Fibroblast of villous mesenchyme (primary cell): ENCODE results near the gene MRPL51. TPM values are rescaled to one million over a fixed set of nuclear protein-coding genes. Genes with fewer than 3 reads are reported as not detected.

Experiments used
- DNase-seq: peaks from one replicate; pipeline ENCODE4 v3.0.0-alpha.2; 2010; ENCODE audit warnings: low read depth
- H3K4me3 ChIP-seq: 2 replicates; pipeline ENCODE4 v1.5.1; 2011; ENCODE audit warnings: low read depth, mild to moderate bottlenecking, low read length
- total RNA-seq: library from RNA; depleted of rRNA; stranded (reverse); fragments of >200 nt; gene quantifications from 2 replicates; pipeline ENCODE4 v1.2.3, GENCODE V29; 2012
- TF ChIP-seq, protein P1 (sequence below): IDR thresholded peaks from 2 replicates; pipeline ENCODE4 v1.5.1; 2012; ENCODE audit warnings: low read depth, mild to moderate bottlenecking, low read length; ENCODE audit not compliant: insufficient read depth

The MRPL51 gene
- total RNA-seq, 1 donor = 86.8 TPM

DNA sequence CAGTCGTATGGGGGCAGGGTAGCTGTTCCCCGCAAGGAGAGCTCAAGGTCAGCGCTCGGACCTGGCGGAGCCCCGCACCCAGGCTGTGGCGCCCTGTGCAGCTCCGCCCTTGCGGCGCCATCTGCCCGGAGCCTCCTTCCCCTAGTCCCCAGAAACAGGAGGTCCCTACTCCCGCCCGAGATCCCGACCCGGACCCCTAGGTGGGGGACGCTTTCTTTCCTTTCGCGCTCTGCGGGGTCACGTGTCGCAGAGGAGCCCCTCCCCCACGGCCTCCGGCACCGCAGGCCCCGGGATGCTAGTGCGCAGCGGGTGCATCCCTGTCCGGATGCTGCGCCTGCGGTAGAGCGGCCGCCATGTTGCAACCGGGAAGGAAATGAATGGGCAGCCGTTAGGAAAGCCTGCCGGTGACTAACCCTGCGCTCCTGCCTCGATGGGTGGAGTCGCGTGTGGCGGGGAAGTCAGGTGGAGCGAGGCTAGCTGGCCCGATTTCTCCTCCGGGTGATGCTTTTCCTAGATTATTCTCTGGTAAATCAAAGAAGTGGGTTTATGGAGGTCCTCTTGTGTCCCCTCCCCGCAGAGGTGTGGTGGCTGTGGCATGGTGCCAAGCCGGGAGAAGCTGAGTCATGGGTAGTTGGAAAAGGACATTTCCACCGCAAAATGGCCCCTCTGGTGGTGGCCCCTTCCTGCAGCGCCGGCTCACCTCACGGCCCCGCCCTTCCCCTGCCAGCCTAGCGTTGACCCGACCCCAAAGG, 42.1 kb upstream of the MRPL51 start:
- H3K4me3 ChIP-seq = peak overlapping the region; percentile 98
- peak; percentile 83 for DNase-seq
- TF ChIP-seq, protein P1, sequence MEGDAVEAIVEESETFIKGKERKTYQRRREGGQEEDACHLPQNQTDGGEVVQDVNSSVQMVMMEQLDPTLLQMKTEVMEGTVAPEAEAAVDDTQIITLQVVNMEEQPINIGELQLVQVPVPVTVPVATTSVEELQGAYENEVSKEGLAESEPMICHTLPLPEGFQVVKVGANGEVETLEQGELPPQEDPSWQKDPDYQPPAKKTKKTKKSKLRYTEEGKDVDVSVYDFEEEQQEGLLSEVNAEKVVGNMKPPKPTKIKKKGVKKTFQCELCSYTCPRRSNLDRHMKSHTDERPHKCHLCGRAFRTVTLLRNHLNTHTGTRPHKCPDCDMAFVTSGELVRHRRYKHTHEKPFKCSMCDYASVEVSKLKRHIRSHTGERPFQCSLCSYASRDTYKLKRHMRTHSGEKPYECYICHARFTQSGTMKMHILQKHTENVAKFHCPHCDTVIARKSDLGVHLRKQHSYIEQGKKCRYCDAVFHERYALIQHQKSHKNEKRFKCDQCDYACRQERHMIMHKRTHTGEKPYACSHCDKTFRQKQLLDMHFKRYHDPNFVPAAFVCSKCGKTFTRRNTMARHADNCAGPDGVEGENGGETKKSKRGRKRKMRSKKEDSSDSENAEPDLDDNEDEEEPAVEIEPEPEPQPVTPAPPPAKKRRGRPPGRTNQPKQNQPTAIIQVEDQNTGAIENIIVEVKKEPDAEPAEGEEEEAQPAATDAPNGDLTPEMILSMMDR = no peak

DNA sequence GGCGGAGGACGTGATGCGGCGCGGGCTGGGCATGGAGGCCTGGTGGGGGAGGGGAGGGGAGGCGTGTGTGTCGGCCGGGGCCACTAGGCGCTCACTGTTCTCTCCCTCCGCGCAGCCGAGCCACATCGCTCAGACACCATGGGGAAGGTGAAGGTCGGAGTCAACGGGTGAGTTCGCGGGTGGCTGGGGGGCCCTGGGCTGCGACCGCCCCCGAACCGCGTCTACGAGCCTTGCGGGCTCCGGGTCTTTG, 41.6 kb upstream of the MRPL51 start:
- no peak for DNase-seq
- H3K4me3 ChIP-seq = peak overlapping the region; percentile 98
- TF ChIP-seq, protein P1 = no peak

DNA sequence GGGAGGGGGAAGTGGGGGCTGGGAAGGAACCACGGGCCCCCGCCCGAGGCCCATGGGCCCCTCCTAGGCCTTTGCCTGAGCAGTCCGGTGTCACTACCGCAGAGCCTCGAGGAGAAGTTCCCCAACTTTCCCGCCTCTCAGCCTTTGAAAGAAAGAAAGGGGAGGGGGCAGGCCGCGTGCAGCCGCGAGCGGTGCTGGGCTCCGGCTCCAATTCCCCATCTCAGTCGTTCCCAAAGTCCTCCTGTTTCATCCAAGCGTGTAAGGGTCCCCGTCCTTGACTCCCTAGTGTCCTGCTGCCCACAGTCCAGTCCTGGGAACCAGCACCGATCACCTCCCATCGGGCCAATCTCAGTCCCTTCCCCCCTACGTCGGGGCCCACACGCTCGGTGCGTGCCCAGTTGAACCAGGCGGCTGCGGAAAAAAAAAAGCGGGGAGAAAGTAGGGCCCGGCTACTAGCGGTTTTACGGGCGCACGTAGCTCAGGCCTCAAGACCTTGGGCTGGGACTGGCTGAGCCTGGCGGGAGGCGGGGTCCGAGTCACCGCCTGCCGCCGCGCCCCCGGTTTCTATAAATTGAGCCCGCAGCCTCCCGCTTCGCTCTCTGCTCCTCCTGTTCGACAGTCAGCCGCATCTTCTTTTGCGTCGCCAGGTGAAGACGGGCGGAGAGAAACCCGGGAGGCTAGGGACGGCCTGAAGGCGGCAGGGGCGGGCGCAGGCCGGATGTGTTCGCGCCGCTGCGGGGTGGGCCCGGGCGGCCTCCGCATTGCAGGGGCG, 41.0 kb upstream of the MRPL51 start, which contains the start of gene GAPDH:
Gene GAPDH (plus strand): TSS at position 595 of the 772 bp plus-strand sequence. CDS start 316 bp downstream, outside the sequence.
- DNase-seq = peak; percentile 97
- peak within 1 kb of the TSS; percentile 98 for H3K4me3 ChIP-seq
- TF ChIP-seq, protein P1 = no peak

DNA sequence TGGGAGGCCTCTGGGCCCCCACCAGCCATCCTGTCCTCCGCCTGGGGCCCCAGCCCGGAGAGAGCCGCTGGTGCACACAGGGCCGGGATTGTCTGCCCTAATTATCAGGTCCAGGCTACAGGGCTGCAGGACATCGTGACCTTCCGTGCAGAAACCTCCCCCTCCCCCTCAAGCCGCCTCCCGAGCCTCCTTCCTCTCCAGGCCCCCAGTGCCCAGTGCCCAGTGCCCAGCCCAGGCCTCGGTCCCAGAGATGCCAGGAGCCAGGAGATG, 40.5 kb upstream of the MRPL51 start:
- peak overlapping the region; percentile 98 for H3K4me3 ChIP-seq
- DNase-seq = no peak
- TF ChIP-seq, protein P1 = no peak

DNA sequence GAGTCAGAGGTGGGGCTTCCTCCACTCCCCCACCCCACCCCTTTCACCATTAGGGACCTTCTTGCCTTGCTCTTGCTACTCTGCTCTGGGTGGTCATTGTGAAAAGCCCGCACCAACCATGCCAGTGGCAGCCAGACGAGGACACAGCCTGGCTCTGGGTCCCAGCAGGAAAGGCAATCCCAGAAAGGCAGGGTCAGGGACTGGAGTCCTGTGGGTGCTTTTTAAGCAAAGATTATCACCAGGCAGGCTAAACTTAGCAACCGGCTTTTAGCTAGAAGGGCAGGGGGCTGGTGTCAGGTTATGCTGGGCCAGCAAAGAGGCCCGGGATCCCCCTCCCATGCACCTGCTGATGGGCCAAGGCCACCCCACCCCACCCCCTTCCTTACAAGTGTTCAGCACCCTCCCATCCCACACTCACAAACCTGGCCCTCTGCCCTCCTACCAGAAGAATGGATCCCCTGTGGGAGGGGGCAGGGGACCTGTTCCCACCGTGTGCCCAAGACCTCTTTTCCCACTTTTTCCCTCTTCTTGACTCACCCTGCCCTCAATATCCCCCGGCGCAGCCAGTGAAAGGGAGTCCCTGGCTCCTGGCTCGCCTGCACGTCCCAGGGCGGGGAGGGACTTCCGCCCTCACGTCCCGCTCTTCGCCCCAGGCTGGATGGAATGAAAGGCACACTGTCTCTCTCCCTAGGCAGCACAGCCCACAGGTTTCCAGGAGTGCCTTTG, 40.0 kb upstream of the MRPL51 start:
- peak; percentile 67 for DNase-seq
- peak overlapping the region; percentile 98 for H3K4me3 ChIP-seq
- TF ChIP-seq, protein P1 = no peak

DNA sequence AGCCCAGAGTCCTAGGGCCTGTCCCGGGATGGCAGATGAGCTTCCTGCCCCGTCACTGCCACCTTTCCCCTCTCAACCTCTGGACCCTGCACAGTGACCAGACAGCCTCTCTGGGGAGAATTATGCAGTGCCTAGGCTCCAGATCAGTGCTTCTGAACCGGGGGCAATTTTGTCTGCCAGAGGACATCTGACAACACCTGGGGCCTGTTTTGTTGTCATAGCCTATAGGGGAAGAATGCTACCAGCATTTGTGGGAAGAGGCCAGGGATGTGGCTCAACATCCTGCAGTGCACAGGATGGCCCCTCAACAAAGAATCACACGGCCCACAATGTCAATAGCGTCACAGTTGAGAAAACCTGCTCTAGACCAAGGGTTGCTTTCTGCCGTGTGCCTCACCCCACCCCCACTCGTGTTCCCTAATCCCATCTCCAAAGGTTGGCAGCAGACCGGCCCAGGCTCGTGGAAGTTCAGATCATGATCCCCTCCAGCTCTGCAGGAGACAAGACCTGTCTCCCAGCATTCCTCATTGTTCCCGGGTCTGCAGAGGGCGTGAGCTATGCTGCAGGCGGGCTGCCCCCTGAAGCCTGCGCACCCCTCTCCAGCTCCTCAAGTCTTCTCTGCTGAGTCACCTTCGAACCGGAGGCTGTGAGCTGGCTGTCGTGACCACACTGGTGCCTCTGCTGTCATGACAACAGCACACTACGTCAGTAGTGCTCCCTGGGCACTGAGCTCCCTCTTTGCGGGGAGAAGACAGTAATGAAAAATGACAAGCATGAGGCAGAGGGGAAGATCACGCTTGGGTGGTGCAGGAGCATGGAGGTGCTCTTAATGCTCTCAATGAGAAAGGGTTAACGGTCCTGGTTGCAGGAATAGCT, 39.2 kb upstream of the MRPL51 start:
- TF ChIP-seq, protein P1 = no peak
- peak; percentile 96 for DNase-seq
- peak overlapping the region; percentile 98 for H3K4me3 ChIP-seq
